A549 (cell line): ENCODE measurements around the gene RECK. TPM values are rescaled to one million over a fixed set of nuclear protein-coding genes. Genes with fewer than 3 reads are reported as not detected.

ENCODE experiments used
- ATAC-seq, 2 experiments: fragments of 200-7000 bp in 1 of 2; fragments of >200 bp in 1 of 2; cut with Nextera tagmentation in 1 of 2; cut with Tn5 transposase in 1 of 2; 3 replicates each; pipeline versions ENCODE4 v1.8.0 to v1.9.1; 2018 to 2020; ENCODE audit warnings: mild to moderate bottlenecking in 1 of 2, moderate library complexity in 1 of 2
- CTCF ChIA-PET: fragments of 300-600 bp; sonication (Branson Sonifier 250); formaldehyde crosslinking; extraction: SDS; loops from one replicate; lab custom pipeline; 2021; ENCODE audit warnings: antibody characterized with exemption, inconsistent platforms; lab: Yijun Ruan, JAX
- POLR2A ChIA-PET: fragments of 350-600 bp; formaldehyde crosslinking; extraction: SDS; loops from one replicate; lab custom pipeline; 2021; ENCODE audit warnings: antibody characterized with exemption, inconsistent platforms; lab: Yijun Ruan, JAX
- DNase-seq, 2 experiments: peaks; one replicate each; pipeline versions ENCODE4 v3.0.0 to v3.0.0-alpha.2; 2011 to 2016; ENCODE audit warnings: low read depth in 1 of 2, low spot score in 1 of 2
- FAIRE-seq: peaks from 2 replicates; lab custom pipeline; 2011; peaks lifted over from hg19 to GRCh38; lab: Jason Lieb, UNC
- H3K27ac ChIP-seq, 2 experiments: fragments of >200 bp; sonication (Bioruptor Twin); formaldehyde crosslinking; 3 replicates each; pipeline ENCODE4 v1.5.1; 2016 to 2017
- H3K4me1 ChIP-seq: fragments of >200 bp; sonication (Bioruptor Twin); formaldehyde crosslinking; 3 replicates; pipeline ENCODE4 v1.6.1; 2016
- H3K4me2 ChIP-seq: fragments of >200 bp; sonication (Bioruptor Twin); formaldehyde crosslinking; 3 replicates; pipeline ENCODE4 v1.6.1; 2016
- H3K4me3 ChIP-seq: fragments of >200 bp; sonication (Bioruptor Twin); formaldehyde crosslinking; 3 replicates; pipeline ENCODE4 v1.5.1; 2016
- H3K9me3 ChIP-seq: fragments of >200 bp; sonication (Bioruptor Twin); formaldehyde crosslinking; 3 replicates; pipeline ENCODE4 v1.6.1; 2016
- ATOH8 ChIP-seq: fragments of 250-450 bp; sonication (Bioruptor Pico); IDR thresholded peaks from 2 replicates; pipeline ENCODE4 v1.5.0; 2020; ENCODE audit warnings: low read depth, mild to moderate bottlenecking, moderate library complexity
- CBX2 ChIP-seq: fragments of 200-600 bp; sonication (generic); IDR thresholded peaks from 2 replicates; pipeline ENCODE4 v1.6.1; 2016; ENCODE audit warnings: low read depth, mild to moderate bottlenecking, borderline replicate concordance
- EHMT2 ChIP-seq: fragments of 200-600 bp; sonication (generic); IDR thresholded peaks from 2 replicates; pipeline ENCODE4 v1.6.1; 2016; ENCODE audit warnings: antibody characterized with exemption, low read depth, mild to moderate bottlenecking, moderate library complexity
- ELK1 ChIP-seq: fragments of 150-350 bp; IDR thresholded peaks from 2 replicates; pipeline ENCODE4 v1.6.1; 2014; ENCODE audit warnings: low read depth, mild to moderate bottlenecking, low read length
- GATA3 ChIP-seq: IDR thresholded peaks from 2 replicates; pipeline ENCODE4 v1.6.1; 2012; ENCODE audit warnings: borderline replicate concordance
- HEYL ChIP-seq: fragments of 250-450 bp; sonication (Bioruptor Pico); IDR thresholded peaks from 2 replicates; pipeline ENCODE4 v1.8.0; 2021; ENCODE audit warnings: mild to moderate bottlenecking, moderate library complexity
- KDM1A ChIP-seq: fragments of 200-600 bp; sonication (generic); IDR thresholded peaks from 2 replicates; pipeline ENCODE4 v1.6.1; 2016; ENCODE audit warnings: low read depth, mild to moderate bottlenecking
- PBX3 ChIP-seq: IDR thresholded peaks from 2 replicates; pipeline ENCODE4 v1.6.1; 2012
- REST ChIP-seq: fragments of 200-600 bp; sonication (generic); IDR thresholded peaks from 2 replicates; pipeline ENCODE4 v1.6.1; 2016; ENCODE audit warnings: antibody characterized with exemption, mild to moderate bottlenecking, moderate library complexity
- RNF2 ChIP-seq: fragments of 200-600 bp; sonication (generic); IDR thresholded peaks from 2 replicates; pipeline ENCODE4 v1.6.1; 2016; ENCODE audit warnings: low read depth, mild to moderate bottlenecking, antibody characterized with exemption, moderate library complexity, borderline replicate concordance
- SREBF2 ChIP-seq: fragments of 450-650 bp; IDR thresholded peaks from 2 replicates; pipeline ENCODE4 v1.6.1; 2014; ENCODE audit warnings: mild to moderate bottlenecking, moderate library complexity
- WGBS: methylation state at CpG from one replicate; pipeline ENCODE4 v1.1.6; 2017; ENCODE audit errors: missing lambda C conversion rate; 5-methylcytosine and 5-hydroxymethylcytosine counted together
- polyA plus RNA-seq, 4 experiments: library from polyadenylated mRNA; depleted of rRNA in 3 of 4; stranded (reverse); fragments of >200 nt; fragmentation: RNase III in 1 of 4; extraction: RNeasy Plus Mini Kit Qiagen cat#74134 plus additional on column Dnase treatment in 1 of 4; gene quantifications; 2 replicates in 3 of 4; 3 replicates in 1 of 4; pipeline ENCODE4 v1.2.3, GENCODE V29; 2011 to 2017

Gene RECK
- polyA plus RNA-seq, 2 of the 4 experiments (the other 2 are of a cell fraction), result 5.0 to 8.7 TPM

GRCh38 chr9:36151316-36152210, 114.8 kb downstream of the RECK start:
- Histone ChIP-seq H3K4me3 (no peak overlapping the region), H3K4me2 (no peak overlapping the region), H3K9me3 (peaks cover 3% of the 10 kb centered on the region), H3K27ac (peak overlapping the region in 1 of 2 experiments; percentile 82; a peak in 2 of 6 replicates), H3K4me1 (peaks cover 36% of the 10 kb centered on the region)
- no peak for TF ChIP-seq PBX3
- TF ChIP-seq RNF2, result no peak
- TF ChIP-seq ELK1, result no peak
- no peak for TF ChIP-seq REST
- TF ChIP-seq CBX2, result no peak
- TF ChIP-seq EHMT2, result no peak
- no peak for TF ChIP-seq SREBF2
- ATAC-seq (no peak), DNase-seq (no peak), FAIRE-seq (no peak)
- ChIA-PET POLR2A (interaction anchor here (1.6 to 1.7 kb wide), 2 partner anchors 13 to 39 kb away, joined by 5 to 6 read pairs; partner anchors contain the start of gene CLTA), CTCF (interaction anchor here (0.6 to 4.1 kb wide), 6 partner anchors 10 to 84 kb away, joined by 3 to 45 read pairs (median 5); no protein-coding TSS in a partner anchor)
- 91% methylated on average over 14 of the region's 14 CpGs for WGBS

GRCh38 chr9:36152741-36153438, 116.2 kb downstream of the RECK start:
- 93% methylated on average over 10 of the region's 10 CpGs for WGBS
- DNase-seq, result no peak
- peaks cover 16% of the 10 kb centered on the region for H3K9me3 ChIP-seq
- TF ChIP-seq GATA3 (no peak), KDM1A (peak; percentile 50; the same call in 1 of the 2 replicates), HEYL (CRISPR knock-in tag) (no peak), ATOH8 (CRISPR knock-in tag) (no peak)
- TF ChIP-seq, all 56 proteins: peak for 1
- CTCF ChIA-PET, result interaction anchor here (0.7 to 4.1 kb wide), 2 partner anchors 12 to 46 kb away, joined by 3 to 45 read pairs; no protein-coding TSS in a partner anchor
- FAIRE-seq (no peak), ATAC-seq (no peak)
- no peak overlapping the region for H3K4me2 ChIP-seq
- no peak overlapping the region for H3K4me3 ChIP-seq
- POLR2A ChIA-PET, result interaction anchor here (0.7 kb wide), 1 partner anchor 99 kb away, joined by 3 read pairs; no protein-coding TSS in a partner anchor
- peaks cover 34% of the 10 kb centered on the region for H3K4me1 ChIP-seq
- H3K27ac ChIP-seq, result no peak overlapping the region
